SJCRH30 (cell line): ENCODE measurements around the gene NPAS3. TPM values are rescaled to one million over a fixed set of nuclear protein-coding genes. Genes with fewer than 3 reads are reported as not detected.

Experiments used
- DNase-seq, 2 experiments: peaks; one replicate each; pipeline ENCODE4 v3.0.0-alpha.2; 2015 to 2020
- H3K27ac ChIP-seq: fragments of 250-450 bp; sonication (Bioruptor Pico); 2 replicates; pipeline ENCODE4 v1.5.1; 2020; ENCODE audit warnings: mild to moderate bottlenecking, moderate library complexity
- H3K27me3 ChIP-seq: fragments of 250-450 bp; sonication (Bioruptor Pico); 2 replicates; pipeline ENCODE4 v1.5.1; 2020; ENCODE audit warnings: mild to moderate bottlenecking, moderate library complexity
- H3K36me3 ChIP-seq: fragments of 250-450 bp; sonication (Bioruptor Pico); 2 replicates; pipeline ENCODE4 v1.5.1; 2020; ENCODE audit warnings: mild to moderate bottlenecking, moderate library complexity
- H3K4me1 ChIP-seq: fragments of 250-450 bp; sonication (Bioruptor Pico); 2 replicates; pipeline ENCODE4 v1.5.1; 2020; ENCODE audit warnings: mild to moderate bottlenecking, moderate library complexity
- H3K4me3 ChIP-seq: fragments of 250-450 bp; sonication (Bioruptor Pico); 2 replicates; pipeline ENCODE4 v1.5.1; 2020; ENCODE audit warnings: mild to moderate bottlenecking, moderate library complexity
- H3K9me3 ChIP-seq: fragments of 250-450 bp; sonication (Bioruptor Pico); replicated peaks from 2 replicates; pipeline ENCODE4 v1.5.1; 2020; ENCODE audit warnings: mild to moderate bottlenecking, moderate library complexity
- total RNA-seq: library from RNA; depleted of rRNA; stranded (reverse); fragments of >200 nt; shearing (Covaris generic); gene quantifications from 2 replicates; pipeline ENCODE4 v1.2.3, GENCODE V29; 2014

Gene NPAS3
- total RNA-seq, 1 experiment from 2014 or later: 1.8 TPM

DNA sequence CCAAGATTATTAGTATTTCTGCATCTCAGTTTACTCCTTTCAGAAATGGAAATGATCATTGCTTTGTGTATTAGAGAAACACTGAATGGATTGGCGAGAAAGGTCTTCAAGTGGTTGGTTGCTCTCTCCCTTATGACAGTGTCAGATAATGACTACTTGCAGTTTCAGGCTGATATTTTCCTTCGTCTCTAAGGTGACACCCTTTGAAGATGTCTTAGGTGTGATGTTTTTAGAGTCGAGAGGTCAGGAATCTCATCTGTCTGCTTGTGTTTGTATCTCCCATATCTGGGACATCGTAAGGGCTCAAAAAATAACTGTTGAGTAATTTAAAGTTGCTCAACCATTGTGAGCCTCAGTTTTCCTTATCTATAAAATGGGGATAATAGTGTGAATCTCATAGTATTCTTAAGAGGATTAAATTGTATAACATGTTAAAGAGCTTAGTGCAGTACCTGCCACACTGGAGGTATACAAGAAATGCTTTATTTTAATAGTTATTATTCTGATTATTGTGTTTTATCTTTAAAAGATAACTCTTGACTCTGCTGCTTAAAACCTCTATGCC lies 40.1 kb downstream of the NPAS3 start:
- Histone ChIP-seq H3K4me1 (peaks cover 7% of the 10 kb centered on the region), H3K9me3 (no peaks in the 10 kb centered on the region), H3K4me3 (no peak overlapping the region), H3K27me3 (no peaks in the 10 kb centered on the region), H3K36me3 (no peaks in the 10 kb centered on the region), H3K27ac (no peak overlapping the region)
- DNase-seq: no peak

DNA sequence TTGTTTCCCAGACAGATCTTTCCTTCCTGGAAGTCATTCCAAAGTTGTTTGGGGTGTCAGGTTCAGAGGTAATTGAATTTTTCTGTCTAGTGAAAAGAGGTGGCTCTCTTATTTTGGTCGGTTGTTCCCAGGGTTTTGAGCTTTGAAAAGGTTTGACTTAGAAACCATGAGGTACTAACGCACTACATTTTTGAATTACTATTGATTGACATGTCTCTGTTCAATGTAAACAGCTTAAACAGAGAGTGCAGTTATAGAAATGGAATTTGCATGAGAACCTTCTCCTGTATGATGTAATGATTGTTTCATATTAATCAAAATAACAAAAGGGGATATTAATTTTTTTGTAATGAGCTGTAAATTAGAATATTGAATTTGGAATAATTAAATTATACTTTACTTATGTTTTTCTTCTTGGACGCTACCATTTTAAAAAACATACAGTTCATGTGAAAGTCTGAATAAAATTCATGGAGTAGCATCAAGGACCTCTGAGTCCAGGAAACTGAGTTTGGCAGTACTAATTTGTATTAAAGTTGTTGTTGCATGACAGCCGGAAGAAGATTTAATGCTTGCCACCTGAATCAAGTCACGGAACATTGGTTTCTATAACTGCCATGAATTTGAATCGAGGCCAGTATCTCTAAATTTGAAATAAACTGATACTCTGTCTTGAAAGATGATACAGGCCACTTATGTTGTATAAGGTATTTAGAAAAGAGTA lies 41.7 kb downstream of the NPAS3 start:
- no peaks in the 10 kb centered on the region for H3K27me3 ChIP-seq
- H3K9me3 ChIP-seq: no peaks in the 10 kb centered on the region
- DNase-seq: no peak
- H3K4me3 ChIP-seq: no peak overlapping the region
- no peak overlapping the region for H3K27ac ChIP-seq
- H3K4me1 ChIP-seq: peaks cover 17% of the 10 kb centered on the region
- no peaks in the 10 kb centered on the region for H3K36me3 ChIP-seq

DNA sequence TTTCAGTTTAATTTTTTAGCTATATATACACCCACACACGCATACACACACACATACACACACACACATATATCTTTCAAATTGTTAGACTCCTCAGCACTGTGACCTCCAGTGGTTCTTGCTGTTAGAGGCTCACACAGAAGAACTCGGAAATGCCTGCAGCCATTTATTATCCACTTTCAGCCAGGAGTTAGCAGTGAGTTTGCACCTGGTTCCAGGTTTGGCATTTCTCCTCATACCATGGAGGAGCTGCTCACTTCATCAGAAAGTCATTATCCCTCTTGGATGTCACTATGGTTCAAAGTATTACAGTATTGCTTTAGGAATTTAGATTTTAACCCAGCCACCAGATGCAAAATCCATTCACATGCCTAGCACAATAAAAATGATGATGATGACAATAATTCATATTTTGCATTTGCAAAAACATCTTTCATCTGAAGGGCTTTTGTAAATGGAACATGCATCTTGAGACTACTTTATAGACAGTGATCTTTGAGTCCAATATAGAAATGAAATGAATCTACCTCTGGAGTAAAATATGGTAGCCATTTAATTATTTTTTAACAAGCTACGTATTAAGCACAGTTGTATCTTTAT lies 42.3 kb downstream of the NPAS3 start:
- peaks cover 23% of the 10 kb centered on the region for H3K4me1 ChIP-seq
- H3K36me3 ChIP-seq: no peaks in the 10 kb centered on the region
- no peaks in the 10 kb centered on the region for H3K27me3 ChIP-seq
- no peak for DNase-seq
- H3K9me3 ChIP-seq: no peaks in the 10 kb centered on the region
- H3K4me3 ChIP-seq: no peak overlapping the region
- H3K27ac ChIP-seq: no peak overlapping the region

DNA sequence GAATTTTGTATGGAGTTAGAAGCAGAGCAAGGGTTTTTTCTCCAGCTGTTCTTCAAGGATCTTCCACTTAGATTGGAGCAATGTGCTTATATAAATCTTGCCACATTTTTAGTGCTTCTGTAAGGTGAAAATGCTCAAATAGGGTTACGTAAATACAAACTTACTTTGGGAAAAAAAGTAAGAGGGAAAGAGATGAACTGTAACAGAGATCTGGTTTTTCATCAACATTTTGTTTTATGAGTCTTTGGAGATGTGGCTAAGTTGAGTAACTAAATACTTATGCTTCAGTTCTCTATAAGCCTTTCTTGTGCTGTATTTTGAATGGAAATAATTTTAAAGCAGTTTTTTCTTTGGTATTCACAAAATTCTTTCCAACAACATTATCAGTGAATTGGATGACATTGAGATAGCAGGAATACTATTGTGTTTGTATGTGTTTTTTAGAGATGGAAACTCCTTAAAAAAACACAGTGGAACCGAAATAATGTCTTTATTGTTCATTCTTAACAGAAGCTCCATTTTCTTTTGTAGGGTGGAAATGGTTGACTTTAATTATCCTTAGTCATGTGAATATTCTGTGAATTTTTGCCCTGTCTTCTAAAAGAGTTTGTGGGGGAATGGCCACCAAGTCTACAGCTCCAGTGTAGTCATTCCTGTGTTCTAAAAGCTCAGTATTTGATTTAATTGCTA lies 45.7 kb downstream of the NPAS3 start:
- no peak for DNase-seq
- Histone ChIP-seq H3K4me1 (peaks cover 36% of the 10 kb centered on the region), H3K27ac (no peak overlapping the region), H3K36me3 (no peaks in the 10 kb centered on the region), H3K4me3 (no peak overlapping the region), H3K9me3 (no peaks in the 10 kb centered on the region), H3K27me3 (no peaks in the 10 kb centered on the region)

DNA sequence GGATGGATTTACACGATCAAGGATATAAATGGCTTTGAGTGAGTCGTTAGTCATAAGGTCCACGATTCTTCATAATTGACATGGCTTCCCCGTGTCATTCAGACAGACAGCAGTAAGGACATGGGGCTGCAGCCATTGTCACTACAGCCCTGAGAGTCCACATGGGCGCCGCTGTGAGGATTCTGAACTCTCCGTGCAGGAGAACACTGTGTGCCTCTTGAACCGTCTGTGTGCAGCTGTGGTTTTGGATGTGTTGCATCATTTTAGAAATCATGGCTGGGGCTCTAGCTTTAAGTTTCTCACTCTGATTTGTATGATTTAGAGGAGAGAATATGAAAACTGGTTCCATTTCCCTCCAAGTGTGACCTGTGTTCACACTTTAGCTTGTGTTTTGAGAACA lies 47.2 kb downstream of the NPAS3 start:
- H3K36me3 ChIP-seq: no peaks in the 10 kb centered on the region
- peak; percentile 70 to 83 for DNase-seq
- H3K9me3 ChIP-seq: no peaks in the 10 kb centered on the region
- peaks cover 36% of the 10 kb centered on the region for H3K4me1 ChIP-seq
- H3K27ac ChIP-seq: peak overlapping the region; percentile 89
- H3K4me3 ChIP-seq: peak overlapping the region; percentile 45
- no peaks in the 10 kb centered on the region for H3K27me3 ChIP-seq

DNA sequence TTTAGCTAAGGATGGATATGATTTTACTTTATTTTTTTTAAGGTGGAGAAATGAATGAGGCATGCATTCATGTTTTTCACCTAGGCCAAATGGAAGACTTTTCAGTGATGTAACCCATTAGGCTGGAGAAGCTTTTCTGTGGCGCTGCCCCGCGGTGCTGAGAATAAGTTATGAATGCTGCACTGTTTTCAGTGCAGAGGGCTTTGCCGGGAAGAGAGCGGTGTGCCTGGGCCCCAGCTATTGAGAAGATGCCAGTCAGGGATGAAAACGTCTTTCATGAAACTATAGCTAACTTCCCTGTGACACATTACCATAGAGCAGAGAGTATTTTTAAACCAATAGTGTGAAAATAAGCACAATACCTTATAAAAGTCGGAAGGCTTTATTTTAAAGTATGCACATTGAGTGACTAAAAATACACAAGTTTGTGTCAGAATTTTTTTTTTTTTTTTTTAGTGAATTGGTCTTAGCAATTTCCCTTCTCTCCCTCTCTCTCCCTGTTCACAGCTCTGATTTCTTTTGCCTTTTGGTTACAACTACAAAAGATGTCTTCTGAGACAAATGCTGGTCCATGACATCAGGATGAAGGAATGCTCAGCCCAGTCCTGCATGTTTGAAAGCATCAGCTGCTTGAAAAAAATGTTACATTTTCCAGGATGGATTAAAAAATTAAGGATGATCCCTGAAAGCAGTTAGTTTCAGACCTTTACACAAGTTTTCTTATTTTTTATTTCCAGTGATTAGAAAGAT lies 48.3 kb downstream of the NPAS3 start:
- DNase-seq: peak; percentile 86 to 92
- Histone ChIP-seq H3K9me3 (no peaks in the 10 kb centered on the region), H3K4me1 (peaks cover 29% of the 10 kb centered on the region), H3K27ac (peak overlapping the region; percentile 89), H3K36me3 (no peaks in the 10 kb centered on the region), H3K27me3 (no peaks in the 10 kb centered on the region), H3K4me3 (peak overlapping the region; percentile 45)

DNA sequence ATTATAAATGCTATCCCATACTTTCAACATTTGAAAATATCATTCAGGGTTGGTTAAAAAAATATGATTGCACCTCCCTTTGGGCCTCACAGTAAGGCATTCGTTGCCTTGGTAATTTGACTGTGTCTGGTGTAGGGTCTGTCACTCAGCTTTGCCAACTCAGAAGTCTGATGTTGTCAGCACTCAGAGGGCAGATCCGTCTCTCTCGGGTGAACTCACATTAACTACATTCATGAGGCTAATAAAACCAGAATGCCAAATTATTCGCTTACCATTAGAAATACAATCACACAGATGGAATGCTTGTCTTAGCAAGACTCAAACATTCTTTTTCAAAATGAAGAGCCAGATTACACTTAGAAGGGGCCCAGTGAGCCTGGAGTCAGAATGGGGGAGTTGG lies 53.0 kb downstream of the NPAS3 start:
- Histone ChIP-seq H3K4me1 (peaks cover 15% of the 10 kb centered on the region), H3K27me3 (no peaks in the 10 kb centered on the region), H3K36me3 (no peaks in the 10 kb centered on the region), H3K4me3 (no peak overlapping the region), H3K9me3 (peaks cover 7% of the 10 kb centered on the region), H3K27ac (no peak overlapping the region)
- no peak for DNase-seq

DNA sequence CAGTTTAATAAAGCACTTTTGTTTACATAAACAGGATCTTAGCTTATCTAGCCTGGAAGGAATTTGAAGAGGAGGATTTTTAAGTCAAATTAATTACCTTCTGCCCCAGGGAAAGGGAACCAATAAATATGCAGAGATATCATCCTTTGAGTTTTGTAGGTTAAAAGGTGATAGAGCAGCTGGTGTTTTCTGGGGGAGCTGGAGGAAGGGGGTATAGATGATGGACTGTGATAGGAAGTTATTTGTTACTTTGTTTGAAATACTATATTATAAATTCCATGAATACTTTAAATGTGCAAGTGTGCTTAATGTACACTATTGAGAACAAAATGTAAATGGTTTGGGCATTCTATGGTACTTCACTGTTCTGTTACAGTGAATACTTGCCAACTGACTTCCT lies 55.2 kb downstream of the NPAS3 start:
- H3K4me3 ChIP-seq: no peak overlapping the region
- H3K9me3 ChIP-seq: peaks cover 9% of the 10 kb centered on the region
- peak in 1 of 2 experiments; percentile 24 for DNase-seq
- no peaks in the 10 kb centered on the region for H3K27me3 ChIP-seq
- H3K36me3 ChIP-seq: no peaks in the 10 kb centered on the region
- no peak overlapping the region for H3K27ac ChIP-seq
- peaks cover 9% of the 10 kb centered on the region for H3K4me1 ChIP-seq

DNA sequence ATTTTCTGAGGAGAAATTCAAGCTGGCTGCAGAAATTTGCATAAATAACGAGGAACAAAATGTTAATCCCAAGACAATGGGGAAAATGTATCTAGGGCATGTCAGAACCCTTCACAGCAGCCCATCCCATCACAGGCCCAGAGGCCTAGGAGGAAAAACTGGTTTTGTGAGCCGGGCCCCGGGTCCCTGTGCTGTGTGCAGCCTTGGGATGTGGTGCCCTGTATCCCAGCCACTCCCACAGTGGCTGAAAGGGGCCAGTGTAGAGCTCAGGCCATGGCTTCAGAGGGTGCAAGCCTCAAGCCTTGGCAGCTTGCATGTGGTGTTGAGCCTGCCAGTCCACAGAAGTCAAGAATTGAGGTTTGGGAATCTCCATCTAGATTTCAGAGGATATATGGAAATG lies 57.7 kb downstream of the NPAS3 start:
- Histone ChIP-seq H3K9me3 (peaks cover 9% of the 10 kb centered on the region), H3K36me3 (no peaks in the 10 kb centered on the region), H3K4me3 (no peak overlapping the region), H3K4me1 (peaks cover 9% of the 10 kb centered on the region), H3K27me3 (no peaks in the 10 kb centered on the region), H3K27ac (no peak overlapping the region)
- DNase-seq: no peak

DNA sequence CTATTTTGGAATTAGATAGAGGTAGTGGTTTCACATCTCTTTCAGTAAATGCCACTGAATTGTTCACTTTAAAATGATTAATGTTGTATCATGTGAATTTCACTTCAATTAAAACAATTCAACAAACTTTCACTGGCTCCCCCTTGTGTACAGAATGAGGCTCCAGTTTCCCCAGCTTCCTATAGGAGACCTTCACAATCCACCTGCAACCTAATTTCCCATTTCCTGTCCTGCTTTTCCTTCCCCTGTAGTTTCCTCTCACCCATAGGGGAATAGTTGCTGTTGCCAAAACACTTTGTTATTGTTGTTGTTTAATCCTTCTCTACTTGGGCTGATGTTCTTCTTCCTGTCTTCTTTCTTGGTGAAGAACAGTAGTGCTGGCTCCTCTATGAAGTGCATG lies 59.8 kb downstream of the NPAS3 start:
- Histone ChIP-seq H3K36me3 (no peaks in the 10 kb centered on the region), H3K4me3 (no peak overlapping the region), H3K27ac (no peak overlapping the region), H3K27me3 (no peaks in the 10 kb centered on the region), H3K9me3 (peaks cover 9% of the 10 kb centered on the region), H3K4me1 (peaks cover 8% of the 10 kb centered on the region)
- DNase-seq: peak in 1 of 2 experiments; percentile 28

DNA sequence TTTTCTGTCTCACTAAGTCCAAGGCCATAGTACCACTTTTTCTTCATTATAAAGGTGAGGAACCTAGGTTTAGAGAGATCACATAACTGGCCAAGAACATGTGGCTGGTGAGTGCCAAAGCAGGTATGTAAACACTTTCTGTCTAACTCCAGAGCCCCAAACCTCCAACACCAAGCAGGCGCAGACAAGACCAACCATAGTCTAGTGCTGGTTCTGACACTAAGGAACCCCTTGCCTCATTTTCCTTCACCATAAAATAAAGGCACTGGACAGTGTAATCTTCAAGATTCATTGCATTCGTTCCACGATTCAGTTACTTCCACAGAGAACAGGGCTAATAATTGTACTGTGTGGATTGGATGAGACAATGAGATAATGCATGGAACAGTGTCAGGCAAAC lies 71.0 kb downstream of the NPAS3 start:
- H3K4me3 ChIP-seq: no peak overlapping the region
- DNase-seq: no peak
- no peaks in the 10 kb centered on the region for H3K36me3 ChIP-seq
- no peaks in the 10 kb centered on the region for H3K27me3 ChIP-seq
- no peak overlapping the region for H3K27ac ChIP-seq
- no peaks in the 10 kb centered on the region for H3K4me1 ChIP-seq
- H3K9me3 ChIP-seq: no peaks in the 10 kb centered on the region

DNA sequence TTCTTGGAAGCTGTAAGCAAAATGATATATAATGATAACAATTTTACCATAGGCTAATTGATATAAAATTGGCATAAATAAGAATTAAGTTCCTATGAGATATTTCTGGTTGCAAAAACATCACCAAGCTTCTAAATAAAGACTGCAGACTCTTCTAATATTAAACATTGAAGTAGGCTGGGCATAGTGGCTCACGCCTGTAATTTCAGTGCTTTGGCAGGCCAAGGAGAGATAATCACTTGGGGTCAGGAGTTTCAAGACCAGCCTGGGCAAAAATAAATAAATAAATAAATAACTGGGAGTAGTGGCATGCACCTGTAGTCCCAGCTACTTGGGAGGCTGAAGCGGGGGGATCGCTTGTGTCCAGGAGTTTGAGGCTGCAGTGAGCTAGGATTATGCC lies 71.8 kb downstream of the NPAS3 start:
- H3K27ac ChIP-seq: no peak overlapping the region
- H3K27me3 ChIP-seq: no peaks in the 10 kb centered on the region
- no peaks in the 10 kb centered on the region for H3K9me3 ChIP-seq
- no peaks in the 10 kb centered on the region for H3K4me1 ChIP-seq
- H3K36me3 ChIP-seq: no peaks in the 10 kb centered on the region
- DNase-seq: no peak
- no peak overlapping the region for H3K4me3 ChIP-seq

DNA sequence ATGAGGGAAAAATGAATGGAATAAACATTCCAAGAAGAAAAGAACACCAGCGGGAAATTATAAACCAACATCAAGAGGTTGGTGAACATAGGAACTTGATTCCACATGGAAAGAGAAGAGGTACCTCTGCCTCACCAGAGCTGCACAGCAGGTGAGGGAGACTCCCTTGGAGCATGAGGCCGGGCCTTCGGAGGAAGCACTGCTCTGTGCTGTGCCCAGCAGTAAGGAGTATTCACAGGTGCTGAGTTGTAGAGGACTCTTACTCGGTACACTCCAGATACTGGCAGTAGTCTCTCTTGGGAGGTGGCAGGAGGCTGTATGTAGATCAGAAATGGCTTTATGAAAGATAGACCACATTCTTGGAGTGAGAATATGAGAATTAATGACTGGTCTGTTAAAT lies 76.0 kb downstream of the NPAS3 start:
- H3K9me3 ChIP-seq: no peaks in the 10 kb centered on the region
- DNase-seq: no peak
- H3K4me3 ChIP-seq: no peak overlapping the region
- H3K36me3 ChIP-seq: no peaks in the 10 kb centered on the region
- H3K27me3 ChIP-seq: no peaks in the 10 kb centered on the region
- H3K4me1 ChIP-seq: no peaks in the 10 kb centered on the region; the same call in 1 of the 2 replicates
- H3K27ac ChIP-seq: no peak overlapping the region

DNA sequence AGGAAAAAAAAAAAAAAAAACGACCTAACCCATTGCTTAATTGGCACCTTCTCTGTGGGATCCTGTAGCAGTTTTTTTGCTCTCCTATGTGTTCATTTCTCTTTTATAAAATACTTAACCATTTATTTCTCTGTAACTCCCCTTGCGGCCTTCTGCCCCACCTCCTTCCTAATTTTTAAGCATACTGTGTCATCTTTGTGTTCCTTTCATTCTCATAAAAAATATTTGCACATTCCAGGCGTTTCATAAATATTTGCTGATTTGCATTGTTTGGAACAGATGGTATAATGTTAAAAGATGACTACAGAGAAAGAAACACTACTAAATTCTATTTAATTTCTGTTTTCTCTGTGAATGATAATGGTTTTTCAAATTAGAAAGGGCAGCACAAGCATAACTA lies 77.9 kb downstream of the NPAS3 start:
- Histone ChIP-seq H3K4me1 (no peaks in the 10 kb centered on the region; the same call in 1 of the 2 replicates), H3K27ac (no peak overlapping the region), H3K36me3 (no peaks in the 10 kb centered on the region), H3K4me3 (no peak overlapping the region), H3K9me3 (no peaks in the 10 kb centered on the region), H3K27me3 (no peaks in the 10 kb centered on the region)
- no peak for DNase-seq

DNA sequence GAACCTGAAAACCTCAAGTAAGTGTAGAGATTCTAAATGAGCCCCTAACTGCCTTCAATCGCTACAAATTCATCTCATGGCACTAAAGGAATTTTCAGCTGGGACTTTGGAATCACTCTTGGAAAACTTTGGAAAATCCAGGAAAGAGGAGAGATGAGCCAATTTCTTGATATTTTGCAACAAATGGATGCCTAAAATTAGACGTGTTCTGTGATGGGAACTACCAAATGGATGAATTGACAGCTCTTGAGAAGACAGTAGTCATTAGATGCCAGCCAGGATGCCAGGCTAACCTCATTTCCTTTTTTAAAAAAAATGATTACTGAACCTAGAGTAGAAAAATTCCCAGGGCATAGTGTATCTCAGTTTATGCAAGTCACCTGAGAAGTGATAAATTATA lies 78.3 kb downstream of the NPAS3 start:
- Histone ChIP-seq H3K27ac (no peak overlapping the region), H3K36me3 (no peaks in the 10 kb centered on the region), H3K4me1 (no peaks in the 10 kb centered on the region; the same call in 1 of the 2 replicates), H3K9me3 (no peaks in the 10 kb centered on the region), H3K4me3 (no peak overlapping the region), H3K27me3 (no peaks in the 10 kb centered on the region)
- DNase-seq: no peak
